Osteocyte (in vitro differentiated cells): Measurements from ENCODE around the gene INPP4A. TPM values are rescaled to one million over a fixed set of nuclear protein-coding genes. Genes with fewer than 3 reads are reported as not detected.

ENCODE experiments used
- DNase-seq: peaks from one replicate; pipeline ENCODE4 v3.0.0; 2021; ENCODE audit warnings: mixed read lengths; ENCODE audit not compliant: unreplicated experiment; ENCODE audit errors: extremely low spot score
- H3K27ac Mint-ChIP-seq: one replicate; pipeline ENCODE4 v1.8.0; 2021; ENCODE audit warnings: mild to moderate bottlenecking, mixed read lengths; ENCODE audit not compliant: unreplicated experiment
- H3K27me3 Mint-ChIP-seq: one replicate; pipeline ENCODE4 v1.8.0; 2021; ENCODE audit warnings: mixed read lengths; ENCODE audit not compliant: unreplicated experiment
- H3K36me3 Mint-ChIP-seq: one replicate; pipeline ENCODE4 v1.8.0; 2021; ENCODE audit warnings: mixed read lengths; ENCODE audit not compliant: unreplicated experiment
- H3K4me1 Mint-ChIP-seq: one replicate; pipeline ENCODE4 v1.8.0; 2021; ENCODE audit warnings: mixed read lengths; ENCODE audit not compliant: unreplicated experiment
- H3K4me3 Mint-ChIP-seq: one replicate; pipeline ENCODE4 v1.8.0; 2021; ENCODE audit warnings: mild to moderate bottlenecking, moderate library complexity, mixed read lengths; ENCODE audit not compliant: unreplicated experiment
- H3K9me3 Mint-ChIP-seq: one replicate; pipeline ENCODE4 v1.8.0; 2021; ENCODE audit warnings: mixed read lengths; ENCODE audit not compliant: unreplicated experiment
- total RNA-seq: library from RNA; stranded (reverse); gene quantifications from 2 replicates; pipeline ENCODE4 v1.2.1, GENCODE V29; 2021
- TF ChIP-seq, protein P1 (sequence below): fragments of 200-600 bp; sonication (generic); IDR thresholded peaks from 2 replicates; pipeline ENCODE4 v1.5.0; 2021; ENCODE audit warnings: antibody characterized with exemption, mild to moderate bottlenecking, moderate library complexity

The INPP4A gene
- total RNA-seq, 1 donor from 2014 or later: 31.4 TPM

GRCh38 chr2:98605076-98605475 is 160.4 kb downstream of the INPP4A start:
- H3K4me3 Mint-ChIP-seq: no peak overlapping the region
- no peak overlapping the region for H3K27ac Mint-ChIP-seq
- TF ChIP-seq, protein P1, sequence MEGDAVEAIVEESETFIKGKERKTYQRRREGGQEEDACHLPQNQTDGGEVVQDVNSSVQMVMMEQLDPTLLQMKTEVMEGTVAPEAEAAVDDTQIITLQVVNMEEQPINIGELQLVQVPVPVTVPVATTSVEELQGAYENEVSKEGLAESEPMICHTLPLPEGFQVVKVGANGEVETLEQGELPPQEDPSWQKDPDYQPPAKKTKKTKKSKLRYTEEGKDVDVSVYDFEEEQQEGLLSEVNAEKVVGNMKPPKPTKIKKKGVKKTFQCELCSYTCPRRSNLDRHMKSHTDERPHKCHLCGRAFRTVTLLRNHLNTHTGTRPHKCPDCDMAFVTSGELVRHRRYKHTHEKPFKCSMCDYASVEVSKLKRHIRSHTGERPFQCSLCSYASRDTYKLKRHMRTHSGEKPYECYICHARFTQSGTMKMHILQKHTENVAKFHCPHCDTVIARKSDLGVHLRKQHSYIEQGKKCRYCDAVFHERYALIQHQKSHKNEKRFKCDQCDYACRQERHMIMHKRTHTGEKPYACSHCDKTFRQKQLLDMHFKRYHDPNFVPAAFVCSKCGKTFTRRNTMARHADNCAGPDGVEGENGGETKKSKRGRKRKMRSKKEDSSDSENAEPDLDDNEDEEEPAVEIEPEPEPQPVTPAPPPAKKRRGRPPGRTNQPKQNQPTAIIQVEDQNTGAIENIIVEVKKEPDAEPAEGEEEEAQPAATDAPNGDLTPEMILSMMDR: no peak
- peaks cover 18% of the 10 kb centered on the region for H3K36me3 Mint-ChIP-seq
- H3K9me3 Mint-ChIP-seq: no peaks in the 10 kb centered on the region
- DNase-seq: no peak
- no peaks in the 10 kb centered on the region for H3K27me3 Mint-ChIP-seq
- H3K4me1 Mint-ChIP-seq: peaks cover 41% of the 10 kb centered on the region

- peaks cover 22% of the 10 kb centered on the region for H3K36me3 Mint-ChIP-seq
- H3K4me3 Mint-ChIP-seq: peak overlapping the region; percentile 92
- DNase-seq: no peak
- peaks cover 51% of the 10 kb centered on the region for H3K4me1 Mint-ChIP-seq
- no peaks in the 10 kb centered on the region for H3K9me3 Mint-ChIP-seq
- TF ChIP-seq, protein P1: no peak
- H3K27me3 Mint-ChIP-seq: no peaks in the 10 kb centered on the region
- H3K27ac Mint-ChIP-seq: peak overlapping the region; percentile 32
These were observed 161.8 kb downstream of the INPP4A start for GRCh38 chr2:98606431-98606830.

GRCh38 chr2:98607104-98607503 is 162.4 kb downstream of the INPP4A start:
- peaks cover 52% of the 10 kb centered on the region for H3K4me1 Mint-ChIP-seq
- H3K9me3 Mint-ChIP-seq: no peaks in the 10 kb centered on the region
- no peaks in the 10 kb centered on the region for H3K27me3 Mint-ChIP-seq
- peak overlapping the region; percentile 92 for H3K4me3 Mint-ChIP-seq
- H3K36me3 Mint-ChIP-seq: peaks cover 25% of the 10 kb centered on the region
- DNase-seq: no peak
- TF ChIP-seq, protein P1: no peak
- H3K27ac Mint-ChIP-seq: peak overlapping the region; percentile 56

DNA sequence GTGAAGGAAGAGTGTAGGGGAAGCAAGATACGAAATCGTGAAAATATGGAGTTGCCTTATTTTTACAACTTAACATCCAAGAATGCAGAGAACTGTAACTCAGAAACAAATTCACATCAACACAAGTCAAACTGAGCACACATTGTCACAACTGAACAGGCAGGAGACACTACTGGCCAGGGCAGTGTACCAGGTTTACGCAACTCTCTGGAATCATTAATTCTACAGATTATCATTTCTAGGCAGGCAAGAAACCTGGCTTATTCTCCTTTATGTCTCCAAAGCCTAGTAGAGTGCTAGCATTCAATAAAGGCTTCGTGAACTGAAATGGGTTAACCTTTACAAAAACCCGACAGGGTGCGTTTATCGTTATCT is 163.1 kb downstream of the INPP4A start:
- H3K36me3 Mint-ChIP-seq: peaks cover 23% of the 10 kb centered on the region
- H3K4me1 Mint-ChIP-seq: peaks cover 52% of the 10 kb centered on the region
- H3K27me3 Mint-ChIP-seq: no peaks in the 10 kb centered on the region
- TF ChIP-seq, protein P1: no peak
- H3K27ac Mint-ChIP-seq: peak overlapping the region; percentile 94
- DNase-seq: no peak
- peak overlapping the region; percentile 92 for H3K4me3 Mint-ChIP-seq
- H3K9me3 Mint-ChIP-seq: no peaks in the 10 kb centered on the region

DNA sequence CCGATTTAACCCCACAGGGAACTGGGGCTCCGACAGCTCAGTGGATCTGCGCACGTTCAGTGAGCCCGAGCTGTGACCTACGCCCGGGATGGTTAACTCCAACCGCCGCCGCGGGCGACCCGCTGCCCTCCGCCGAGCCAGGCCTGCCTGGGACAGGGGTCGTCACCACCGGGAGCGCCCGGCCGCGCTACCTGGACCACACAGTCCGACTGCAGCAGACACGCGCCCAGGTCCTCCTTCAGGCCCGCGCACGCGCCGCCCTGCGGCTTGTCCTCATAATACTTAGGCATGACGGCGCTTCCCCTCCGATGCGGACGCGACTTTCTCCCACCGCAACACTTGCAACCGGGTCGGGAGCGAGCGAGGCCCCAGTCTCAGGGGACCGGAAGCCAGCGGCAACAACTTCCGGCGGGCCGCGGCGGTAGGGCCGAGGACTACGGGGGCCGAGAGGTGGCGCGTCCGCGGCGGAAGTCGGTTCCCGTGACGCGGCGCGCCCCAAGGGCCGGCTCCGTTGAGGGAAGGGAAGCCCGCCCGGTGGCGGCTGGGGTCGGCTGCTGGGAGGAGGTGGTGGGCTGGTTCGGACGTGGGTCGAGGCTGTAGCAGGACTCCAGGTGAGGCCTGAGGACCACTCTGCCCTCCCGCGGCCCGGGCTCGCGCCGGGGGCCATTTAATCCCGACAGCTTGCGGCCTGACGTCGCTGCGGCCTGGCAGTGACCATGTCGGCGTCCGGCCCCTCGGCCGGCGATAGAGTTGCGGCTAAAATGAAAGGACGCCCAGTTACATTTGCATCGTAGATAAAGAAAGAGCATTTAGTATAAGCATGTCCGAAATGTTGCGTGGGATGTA is 163.7 kb downstream of the INPP4A start, which contains the start of the genes COA5 and UNC50:
TSS of gene COA5 (minus strand) at position 397 of the 846 bp plus-strand sequence. CDS start at position 290, 107 bp downstream.
TSS of gene UNC50 (plus strand) at position 474 of the 846 bp plus-strand sequence. CDS start 1,171 bp downstream, outside the sequence.
- no peaks in the 10 kb centered on the region for H3K27me3 Mint-ChIP-seq
- TF ChIP-seq, protein P1: peak; percentile 18
- no peaks in the 10 kb centered on the region for H3K9me3 Mint-ChIP-seq
- H3K36me3 Mint-ChIP-seq: peaks cover 27% of the 10 kb centered on the region
- peak within 1 kb of the TSS; percentile 94 for H3K27ac Mint-ChIP-seq
- peak; percentile 96 for DNase-seq
- peaks cover 52% of the 10 kb centered on the region for H3K4me1 Mint-ChIP-seq
- H3K4me3 Mint-ChIP-seq: peak within 1 kb of the TSS; percentile 92
